ENCODE measurements around the gene MICU1. TPM values are rescaled to one million over a fixed set of nuclear protein-coding genes. Genes with fewer than 3 reads are reported as not detected.
A peak's percentile ranks its signal among the peaks of the same experiment; 100 is the strongest.

MICU1 gene
- total RNA-seq, 6 experiments from 2014 or later: 54.7 to 62.7 (median 59.8) TPM

DNA sequence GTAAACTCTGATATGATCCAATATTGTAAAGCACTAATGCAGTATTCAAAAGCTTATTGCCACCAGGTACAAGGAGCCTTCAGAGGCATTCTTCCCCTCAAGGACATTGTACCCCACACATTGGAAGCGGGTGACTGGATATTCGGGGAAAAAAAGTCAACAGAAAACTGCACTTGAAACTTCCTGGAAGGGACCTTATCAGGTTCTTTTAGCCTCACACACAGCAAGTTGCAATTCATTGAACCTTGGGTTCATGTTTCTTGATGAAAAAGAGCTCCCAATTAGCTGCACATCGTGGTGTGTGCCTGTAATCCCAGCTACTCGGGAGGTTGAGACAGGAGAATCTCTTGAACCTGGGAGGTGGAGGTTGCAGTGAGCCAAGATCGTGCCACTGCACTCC lies 16.4 kb upstream of the MICU1 start:
- H3K27me3 Mint-ChIP-seq (ENCODE audit: insufficient read depth): no peaks in the 10 kb centered on the region; the same call in 1 of the 2 replicates
- DNase-seq: no peak
- H3K36me3 Mint-ChIP-seq (ENCODE audit: low read depth): no peaks in the 10 kb centered on the region

DNA sequence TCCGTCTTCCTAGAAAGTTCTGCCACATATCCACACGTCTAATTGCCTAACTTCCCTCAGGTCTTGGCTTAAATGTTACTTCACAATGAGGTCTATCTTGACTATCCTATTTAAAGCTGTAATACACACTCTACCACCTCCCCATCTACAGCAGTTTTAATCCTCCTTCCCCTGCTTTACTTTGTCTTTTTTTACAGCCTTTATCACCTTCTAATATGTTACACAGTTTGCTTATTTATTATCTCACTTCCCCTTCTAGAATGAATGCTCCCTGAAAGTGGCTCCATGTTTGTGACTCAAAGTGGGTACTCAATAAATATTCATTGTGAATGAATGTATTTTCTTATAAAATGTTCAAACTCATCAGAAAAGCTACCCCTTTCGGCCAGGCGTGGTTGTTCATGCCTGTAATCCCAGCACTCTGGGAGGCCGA lies 13.6 kb upstream of the MICU1 start:
- Mint-ChIP-seq H3K27ac (no peak overlapping the region), H3K4me1 (ENCODE audit: low read depth) (peaks cover 14% of the 10 kb centered on the region), H3K27me3 (ENCODE audit: insufficient read depth) (peaks cover 2% of the 10 kb centered on the region; the same call in 1 of the 2 replicates), H3K9me3 (no peaks in the 10 kb centered on the region), H3K36me3 (ENCODE audit: low read depth) (no peaks in the 10 kb centered on the region), H3K4me3 (no peak overlapping the region)
- TF ChIP-seq, protein P1, sequence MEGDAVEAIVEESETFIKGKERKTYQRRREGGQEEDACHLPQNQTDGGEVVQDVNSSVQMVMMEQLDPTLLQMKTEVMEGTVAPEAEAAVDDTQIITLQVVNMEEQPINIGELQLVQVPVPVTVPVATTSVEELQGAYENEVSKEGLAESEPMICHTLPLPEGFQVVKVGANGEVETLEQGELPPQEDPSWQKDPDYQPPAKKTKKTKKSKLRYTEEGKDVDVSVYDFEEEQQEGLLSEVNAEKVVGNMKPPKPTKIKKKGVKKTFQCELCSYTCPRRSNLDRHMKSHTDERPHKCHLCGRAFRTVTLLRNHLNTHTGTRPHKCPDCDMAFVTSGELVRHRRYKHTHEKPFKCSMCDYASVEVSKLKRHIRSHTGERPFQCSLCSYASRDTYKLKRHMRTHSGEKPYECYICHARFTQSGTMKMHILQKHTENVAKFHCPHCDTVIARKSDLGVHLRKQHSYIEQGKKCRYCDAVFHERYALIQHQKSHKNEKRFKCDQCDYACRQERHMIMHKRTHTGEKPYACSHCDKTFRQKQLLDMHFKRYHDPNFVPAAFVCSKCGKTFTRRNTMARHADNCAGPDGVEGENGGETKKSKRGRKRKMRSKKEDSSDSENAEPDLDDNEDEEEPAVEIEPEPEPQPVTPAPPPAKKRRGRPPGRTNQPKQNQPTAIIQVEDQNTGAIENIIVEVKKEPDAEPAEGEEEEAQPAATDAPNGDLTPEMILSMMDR (IDR thresholded peaks at IDR 0.05): no peak
- no peak for DNase-seq

More for the DNA sequence above, 16.4 kb upstream of the MICU1 start:
- no peaks in the 10 kb centered on the region for H3K9me3 Mint-ChIP-seq
- no peak overlapping the region for H3K27ac Mint-ChIP-seq
- H3K4me3 Mint-ChIP-seq: no peak overlapping the region
- TF ChIP-seq, protein P1 (IDR thresholded peaks at IDR 0.05): no peak
- H3K4me1 Mint-ChIP-seq (ENCODE audit: low read depth): peaks cover 16% of the 10 kb centered on the region

DNA sequence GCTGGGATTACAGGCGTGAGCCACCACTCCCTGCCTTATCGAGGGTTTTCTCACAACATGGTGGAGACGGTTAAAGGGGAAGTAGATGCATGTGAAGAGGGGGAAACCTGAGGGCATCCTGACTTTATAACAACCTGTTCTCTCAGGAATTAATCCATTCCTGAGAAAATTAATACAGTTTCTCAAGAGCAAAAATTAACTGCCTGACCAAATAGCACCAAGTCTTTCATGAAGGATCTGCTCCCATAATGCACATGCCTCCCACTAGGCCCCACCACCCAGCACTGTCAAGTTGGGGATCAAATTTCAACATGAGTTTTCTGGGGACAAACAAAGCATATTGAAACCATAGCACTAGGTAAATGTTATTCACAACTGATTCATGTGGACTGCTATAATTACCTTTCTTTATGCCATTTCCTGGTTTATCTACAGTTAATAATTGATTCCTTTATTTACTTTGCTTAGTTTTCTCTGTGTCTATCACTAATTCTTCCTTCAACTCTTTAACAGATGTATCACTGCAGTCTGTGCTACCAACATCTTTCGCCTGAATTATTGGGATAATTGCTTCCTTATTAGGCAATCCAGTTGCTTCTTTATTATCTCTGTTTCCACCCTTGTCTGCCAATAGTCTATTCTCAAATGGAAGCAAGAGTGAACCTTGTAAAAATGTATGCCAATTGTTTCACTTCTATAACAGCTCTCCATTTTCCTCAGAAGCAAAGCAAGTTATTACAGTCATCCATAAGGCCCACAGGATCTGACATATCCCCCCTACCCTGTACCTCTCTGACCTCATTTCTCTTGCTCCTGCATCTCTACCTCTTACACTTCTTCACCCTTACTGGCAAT lies 12.9 kb upstream of the MICU1 start:
- H3K36me3 Mint-ChIP-seq (ENCODE audit: low read depth): no peaks in the 10 kb centered on the region
- no peak overlapping the region for H3K4me3 Mint-ChIP-seq
- peaks cover 14% of the 10 kb centered on the region for H3K4me1 Mint-ChIP-seq (ENCODE audit: low read depth)
- H3K27me3 Mint-ChIP-seq (ENCODE audit: insufficient read depth): peaks cover 2% of the 10 kb centered on the region; the same call in 1 of the 2 replicates
- TF ChIP-seq, protein P1 (IDR thresholded peaks at IDR 0.05): no peak
- no peak overlapping the region for H3K27ac Mint-ChIP-seq
- no peaks in the 10 kb centered on the region for H3K9me3 Mint-ChIP-seq
- no peak for DNase-seq

DNA sequence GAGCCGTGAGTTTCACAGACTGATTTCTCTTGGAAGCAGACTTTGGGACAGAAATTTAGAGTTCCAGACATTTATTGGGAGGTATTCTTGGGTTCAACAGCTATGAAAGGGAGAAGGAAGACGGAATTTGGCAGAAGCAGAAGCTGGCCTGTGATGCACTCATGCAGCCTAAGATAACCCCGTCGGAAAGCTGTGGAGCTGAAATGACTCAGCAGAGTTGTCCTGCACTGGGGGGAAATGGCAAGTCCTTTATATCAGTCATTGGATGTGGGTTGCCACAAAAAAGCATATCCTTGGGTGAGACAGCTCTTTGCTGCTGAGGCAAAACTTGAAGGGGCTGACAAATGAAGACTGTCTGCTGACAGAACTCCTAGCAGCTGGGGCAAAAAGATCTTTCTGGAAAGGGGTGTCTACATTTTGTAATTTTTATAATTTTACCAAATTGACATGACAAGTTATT lies 11.5 kb upstream of the MICU1 start:
- Mint-ChIP-seq H3K4me1 (ENCODE audit: low read depth) (peaks cover 14% of the 10 kb centered on the region), H3K4me3 (0 out of 2 replicates have a peak overlapping the region, but pooled peaks have one; percentile 2), H3K27ac (peak overlapping the region; percentile 73), H3K9me3 (no peaks in the 10 kb centered on the region), H3K27me3 (ENCODE audit: insufficient read depth) (peaks cover 4% of the 10 kb centered on the region; the same call in 1 of the 2 replicates), H3K36me3 (ENCODE audit: low read depth) (no peaks in the 10 kb centered on the region)
- TF ChIP-seq, protein P1 (IDR thresholded peaks at IDR 0.05): no peak
- peak; percentile 57 for DNase-seq

DNA sequence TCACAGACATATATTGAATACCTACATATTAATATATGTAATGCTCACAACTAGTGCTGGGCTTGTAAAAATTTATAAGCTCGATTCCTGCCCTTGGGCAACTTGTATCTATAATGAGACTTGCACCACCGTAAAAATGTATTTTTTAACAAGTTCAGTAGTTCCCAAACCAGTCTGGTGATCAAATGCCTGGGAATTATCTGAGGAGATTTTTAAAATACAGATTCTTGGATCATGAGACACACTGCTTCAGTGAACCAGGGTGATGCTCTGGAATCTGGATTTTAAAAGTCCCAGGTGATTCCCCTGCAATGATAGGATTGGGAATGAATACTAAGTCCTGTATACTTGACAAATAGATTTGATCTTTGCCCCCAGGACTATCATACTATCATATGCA lies 4.3 kb upstream of the MICU1 start:
- TF ChIP-seq, protein P1 (IDR thresholded peaks at IDR 0.05): no peak
- Mint-ChIP-seq H3K27me3 (ENCODE audit: insufficient read depth) (peaks cover 3% of the 10 kb centered on the region; the same call in 1 of the 2 replicates), H3K4me3 (no peak overlapping the region), H3K9me3 (no peaks in the 10 kb centered on the region), H3K36me3 (ENCODE audit: low read depth) (no peaks in the 10 kb centered on the region), H3K27ac (no peak overlapping the region), H3K4me1 (ENCODE audit: low read depth) (no peaks in the 10 kb centered on the region)
- DNase-seq: no peak
